Measurements from ENCODE around the gene PTGDR2.

DNA sequence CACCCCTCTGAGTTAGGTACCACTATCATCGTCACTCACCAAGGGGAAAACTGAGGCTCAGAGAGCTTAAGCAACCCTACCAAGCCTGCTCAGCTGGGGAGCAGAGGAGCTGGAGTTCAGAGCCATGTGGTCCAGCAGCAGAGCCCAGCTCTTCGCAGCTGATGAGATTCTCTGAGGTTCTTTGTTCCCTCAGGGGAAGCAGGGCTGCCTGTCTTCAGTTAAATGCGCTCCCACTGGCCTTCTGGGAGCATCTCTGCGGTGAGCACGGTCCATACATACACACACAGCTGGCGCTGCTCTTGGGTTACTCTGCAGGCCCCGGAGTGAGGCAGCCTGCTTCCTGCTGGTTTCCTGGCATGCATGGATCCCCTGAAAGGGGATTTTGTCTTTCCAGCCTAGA lies 5.2 kb upstream of the PTGDR2 start:
- TF ChIP-seq, protein P1, sequence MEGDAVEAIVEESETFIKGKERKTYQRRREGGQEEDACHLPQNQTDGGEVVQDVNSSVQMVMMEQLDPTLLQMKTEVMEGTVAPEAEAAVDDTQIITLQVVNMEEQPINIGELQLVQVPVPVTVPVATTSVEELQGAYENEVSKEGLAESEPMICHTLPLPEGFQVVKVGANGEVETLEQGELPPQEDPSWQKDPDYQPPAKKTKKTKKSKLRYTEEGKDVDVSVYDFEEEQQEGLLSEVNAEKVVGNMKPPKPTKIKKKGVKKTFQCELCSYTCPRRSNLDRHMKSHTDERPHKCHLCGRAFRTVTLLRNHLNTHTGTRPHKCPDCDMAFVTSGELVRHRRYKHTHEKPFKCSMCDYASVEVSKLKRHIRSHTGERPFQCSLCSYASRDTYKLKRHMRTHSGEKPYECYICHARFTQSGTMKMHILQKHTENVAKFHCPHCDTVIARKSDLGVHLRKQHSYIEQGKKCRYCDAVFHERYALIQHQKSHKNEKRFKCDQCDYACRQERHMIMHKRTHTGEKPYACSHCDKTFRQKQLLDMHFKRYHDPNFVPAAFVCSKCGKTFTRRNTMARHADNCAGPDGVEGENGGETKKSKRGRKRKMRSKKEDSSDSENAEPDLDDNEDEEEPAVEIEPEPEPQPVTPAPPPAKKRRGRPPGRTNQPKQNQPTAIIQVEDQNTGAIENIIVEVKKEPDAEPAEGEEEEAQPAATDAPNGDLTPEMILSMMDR (IDR thresholded peaks at IDR 0.05), result no peak
- no peak for TF ChIP-seq POLR2A (IDR thresholded peaks at IDR 0.05)

Data from uterus (tissue), 2 donors.